HL-60 (cell line): ENCODE data around the gene GLDN.
A peak's percentile ranks its signal among the peaks of the same experiment; 100 is the strongest.

Source experiments
- DNase-seq, 2 experiments: peaks; one replicate each; pipeline ENCODE4 v3.0.0-alpha.2; 2010 to 2020; ENCODE audit warnings: low read depth in 1 of 2, low spot score in 1 of 2
- H3K27ac ChIP-seq: fragments of 250-450 bp; sonication (Bioruptor Pico); replicated peaks from 2 replicates; pipeline ENCODE4 v1.5.1; 2020; ENCODE audit warnings: mild to moderate bottlenecking, moderate library complexity
- H3K27me3 ChIP-seq: fragments of 250-450 bp; sonication (Bioruptor Pico); 2 replicates; pipeline ENCODE4 v1.5.1; 2021; ENCODE audit warnings: mild to moderate bottlenecking, moderate library complexity; ENCODE audit not compliant: insufficient read depth, poor library complexity, severe bottlenecking
- H3K4me3 ChIP-seq: replicated peaks from 2 replicates; pipeline ENCODE4 v1.5.1; 2011; ENCODE audit warnings: mild to moderate bottlenecking, control low read depth, low read length; ENCODE audit not compliant: insufficient read depth
- GABPA ChIP-seq: IDR thresholded peaks from 2 replicates; pipeline ENCODE4 v1.6.1; 2012; ENCODE audit warnings: low read depth
- POLR2AphosphoS5 ChIP-seq: IDR thresholded peaks from 2 replicates; pipeline ENCODE4 v1.6.1; 2012; ENCODE audit warnings: low read depth
- REST ChIP-seq: IDR thresholded peaks from 2 replicates; pipeline ENCODE4 v1.6.1; 2012; ENCODE audit warnings: low read depth; ENCODE audit not compliant: insufficient replicate concordance
- SPI1 ChIP-seq: IDR thresholded peaks from 2 replicates; pipeline ENCODE4 v1.6.1; 2012; ENCODE audit warnings: low read depth, mild to moderate bottlenecking, borderline replicate concordance
- TF ChIP-seq, protein P1 (sequence below): IDR thresholded peaks from one replicate; pipeline ENCODE4 v1.5.1; 2011; ENCODE audit warnings: low read length, control low read depth, inconsistent platforms; ENCODE audit not compliant: insufficient read depth

GLDN gene

GRCh38 chr15:51322621-51323296 is 18.7 kb upstream of the GLDN start:
- TF ChIP-seq GABPA = no peak
- TF ChIP-seq SPI1 = peak; percentile 60; the same call in 1 of the 2 replicates
- TF ChIP-seq POLR2AphosphoS5 = peak; percentile 71
- no peaks in the 10 kb centered on the region for H3K27me3 ChIP-seq
- no peak overlapping the region for H3K4me3 ChIP-seq
- peak overlapping the region; percentile 85 for H3K27ac ChIP-seq
- DNase-seq = peak; percentile 81 to 87

GRCh38 chr15:51323749-51324148 is 17.7 kb upstream of the GLDN start:
- no peak for DNase-seq
- no peaks in the 10 kb centered on the region for H3K27me3 ChIP-seq
- H3K27ac ChIP-seq = peak overlapping the region; percentile 85
- no peak overlapping the region for H3K4me3 ChIP-seq
- TF ChIP-seq, protein P1, sequence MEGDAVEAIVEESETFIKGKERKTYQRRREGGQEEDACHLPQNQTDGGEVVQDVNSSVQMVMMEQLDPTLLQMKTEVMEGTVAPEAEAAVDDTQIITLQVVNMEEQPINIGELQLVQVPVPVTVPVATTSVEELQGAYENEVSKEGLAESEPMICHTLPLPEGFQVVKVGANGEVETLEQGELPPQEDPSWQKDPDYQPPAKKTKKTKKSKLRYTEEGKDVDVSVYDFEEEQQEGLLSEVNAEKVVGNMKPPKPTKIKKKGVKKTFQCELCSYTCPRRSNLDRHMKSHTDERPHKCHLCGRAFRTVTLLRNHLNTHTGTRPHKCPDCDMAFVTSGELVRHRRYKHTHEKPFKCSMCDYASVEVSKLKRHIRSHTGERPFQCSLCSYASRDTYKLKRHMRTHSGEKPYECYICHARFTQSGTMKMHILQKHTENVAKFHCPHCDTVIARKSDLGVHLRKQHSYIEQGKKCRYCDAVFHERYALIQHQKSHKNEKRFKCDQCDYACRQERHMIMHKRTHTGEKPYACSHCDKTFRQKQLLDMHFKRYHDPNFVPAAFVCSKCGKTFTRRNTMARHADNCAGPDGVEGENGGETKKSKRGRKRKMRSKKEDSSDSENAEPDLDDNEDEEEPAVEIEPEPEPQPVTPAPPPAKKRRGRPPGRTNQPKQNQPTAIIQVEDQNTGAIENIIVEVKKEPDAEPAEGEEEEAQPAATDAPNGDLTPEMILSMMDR = no peak
- no peak for TF ChIP-seq POLR2AphosphoS5

GRCh38 chr15:51325167-51325566 is 16.3 kb upstream of the GLDN start:
- no peak for TF ChIP-seq REST
- TF ChIP-seq POLR2AphosphoS5 = no peak
- no peak for TF ChIP-seq SPI1
- no peak for TF ChIP-seq GABPA
- TF ChIP-seq, protein P1 = no peak
- no peak overlapping the region for H3K4me3 ChIP-seq
- H3K27ac ChIP-seq = no peak overlapping the region
- DNase-seq = no peak
- H3K27me3 ChIP-seq = no peaks in the 10 kb centered on the region

- Histone ChIP-seq H3K4me3 (no peak overlapping the region), H3K27ac (no peak overlapping the region), H3K27me3 (no peaks in the 10 kb centered on the region)
- DNase-seq = no peak
- TF ChIP-seq REST = no peak
- TF ChIP-seq GABPA = no peak
- TF ChIP-seq POLR2AphosphoS5 = no peak
- TF ChIP-seq SPI1 = no peak
- TF ChIP-seq, protein P1 = no peak
These were observed 14.4 kb upstream of the GLDN start for GRCh38 chr15:51327081-51327480.
